22Rv1 (cell line): Measurements from ENCODE around the gene SCCPDH.

ENCODE experiments used
- ZFX ChIP-seq: fragments of 450-650 bp; IDR thresholded peaks from 2 replicates; pipeline ENCODE4 v1.6.1; 2017; ENCODE audit warnings: antibody characterized with exemption, borderline replicate concordance
- TF ChIP-seq, protein P1 (sequence below): fragments of 450-650 bp; IDR thresholded peaks from 2 replicates; pipeline ENCODE4 v1.5.1; 2017; ENCODE audit warnings: mild to moderate bottlenecking

DNA sequence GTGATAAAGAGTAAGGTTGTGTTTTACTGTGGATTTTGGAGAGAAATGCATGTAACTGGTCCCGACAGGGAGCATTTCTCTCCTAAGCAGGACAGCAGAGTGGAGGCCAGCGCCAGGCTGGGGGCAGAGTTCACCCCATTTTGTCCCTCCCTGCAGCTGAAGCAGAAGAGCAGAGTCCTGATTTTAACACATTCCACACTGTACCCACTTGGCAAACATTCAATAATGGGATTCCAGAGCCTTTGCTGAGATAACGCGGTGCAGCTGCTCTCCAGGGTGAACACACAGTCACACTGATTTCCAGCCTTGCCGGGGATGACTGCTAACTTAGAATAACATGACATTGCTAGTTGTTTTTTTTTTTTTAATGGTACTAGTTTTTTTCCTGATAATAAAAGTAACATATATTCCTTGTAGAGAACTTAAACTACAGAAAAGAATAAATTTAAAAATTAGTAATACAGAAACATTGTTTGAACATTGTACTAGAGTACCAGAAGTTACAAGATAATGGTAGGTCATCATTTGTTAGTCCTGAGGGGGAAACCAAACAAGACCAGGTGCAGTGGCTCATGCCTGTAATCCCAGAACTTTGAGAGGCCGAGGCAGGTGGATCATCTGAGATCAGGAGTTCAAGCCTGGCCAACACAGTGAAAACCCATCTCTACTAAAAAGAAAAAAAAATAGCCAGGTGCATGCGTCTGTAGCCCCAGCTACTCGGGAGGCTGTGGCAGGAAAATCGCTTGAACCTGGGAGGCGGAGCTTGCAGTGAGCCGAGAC, 77.2 kb downstream of the SCCPDH start:
- TF ChIP-seq, protein P1, sequence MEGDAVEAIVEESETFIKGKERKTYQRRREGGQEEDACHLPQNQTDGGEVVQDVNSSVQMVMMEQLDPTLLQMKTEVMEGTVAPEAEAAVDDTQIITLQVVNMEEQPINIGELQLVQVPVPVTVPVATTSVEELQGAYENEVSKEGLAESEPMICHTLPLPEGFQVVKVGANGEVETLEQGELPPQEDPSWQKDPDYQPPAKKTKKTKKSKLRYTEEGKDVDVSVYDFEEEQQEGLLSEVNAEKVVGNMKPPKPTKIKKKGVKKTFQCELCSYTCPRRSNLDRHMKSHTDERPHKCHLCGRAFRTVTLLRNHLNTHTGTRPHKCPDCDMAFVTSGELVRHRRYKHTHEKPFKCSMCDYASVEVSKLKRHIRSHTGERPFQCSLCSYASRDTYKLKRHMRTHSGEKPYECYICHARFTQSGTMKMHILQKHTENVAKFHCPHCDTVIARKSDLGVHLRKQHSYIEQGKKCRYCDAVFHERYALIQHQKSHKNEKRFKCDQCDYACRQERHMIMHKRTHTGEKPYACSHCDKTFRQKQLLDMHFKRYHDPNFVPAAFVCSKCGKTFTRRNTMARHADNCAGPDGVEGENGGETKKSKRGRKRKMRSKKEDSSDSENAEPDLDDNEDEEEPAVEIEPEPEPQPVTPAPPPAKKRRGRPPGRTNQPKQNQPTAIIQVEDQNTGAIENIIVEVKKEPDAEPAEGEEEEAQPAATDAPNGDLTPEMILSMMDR = no peak
- no peak for TF ChIP-seq ZFX
